ENCODE data around the gene ZNF853.

GRCh38 chr7:6640246-6640721 lies 24.9 kb downstream of the ZNF853 start:
- TF ChIP-seq, protein P1, sequence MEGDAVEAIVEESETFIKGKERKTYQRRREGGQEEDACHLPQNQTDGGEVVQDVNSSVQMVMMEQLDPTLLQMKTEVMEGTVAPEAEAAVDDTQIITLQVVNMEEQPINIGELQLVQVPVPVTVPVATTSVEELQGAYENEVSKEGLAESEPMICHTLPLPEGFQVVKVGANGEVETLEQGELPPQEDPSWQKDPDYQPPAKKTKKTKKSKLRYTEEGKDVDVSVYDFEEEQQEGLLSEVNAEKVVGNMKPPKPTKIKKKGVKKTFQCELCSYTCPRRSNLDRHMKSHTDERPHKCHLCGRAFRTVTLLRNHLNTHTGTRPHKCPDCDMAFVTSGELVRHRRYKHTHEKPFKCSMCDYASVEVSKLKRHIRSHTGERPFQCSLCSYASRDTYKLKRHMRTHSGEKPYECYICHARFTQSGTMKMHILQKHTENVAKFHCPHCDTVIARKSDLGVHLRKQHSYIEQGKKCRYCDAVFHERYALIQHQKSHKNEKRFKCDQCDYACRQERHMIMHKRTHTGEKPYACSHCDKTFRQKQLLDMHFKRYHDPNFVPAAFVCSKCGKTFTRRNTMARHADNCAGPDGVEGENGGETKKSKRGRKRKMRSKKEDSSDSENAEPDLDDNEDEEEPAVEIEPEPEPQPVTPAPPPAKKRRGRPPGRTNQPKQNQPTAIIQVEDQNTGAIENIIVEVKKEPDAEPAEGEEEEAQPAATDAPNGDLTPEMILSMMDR (IDR thresholded peaks at IDR 0.05): no peak
- no peak for TF ChIP-seq POLR2A (IDR thresholded peaks at IDR 0.05)

Data from prostate gland (tissue), 2 donors.